HepG2 (cell line): ENCODE data around the gene NET1. TPM values are rescaled to one million over a fixed set of nuclear protein-coding genes. Genes with fewer than 3 reads are reported as not detected.

Experiments used
- ADNP ChIP-seq: sonication (generic); formaldehyde crosslinking; IDR thresholded peaks from 2 replicates; pipeline ENCODE4 v1.4.0; 2020; ENCODE audit warnings: missing genetic modification reagents
- FOXA3 ChIP-seq: IDR thresholded peaks from 2 replicates; pipeline ENCODE4 v1.6.1; 2016; ENCODE audit warnings: missing genetic modification reagents, missing compliant biosample characterization
- HCFC1 ChIP-seq: fragments of 150-350 bp; IDR thresholded peaks from 2 replicates; pipeline ENCODE4 v1.6.1; 2014; ENCODE audit warnings: low read depth, low read length
- REL ChIP-seq: sonication (generic); formaldehyde crosslinking; conservative IDR thresholded peaks from 2 replicates; pipeline ENCODE4 v1.8.0; 2022; ENCODE audit warnings: mild to moderate bottlenecking, missing genetic modification reagents, moderate library complexity
- SIX4 ChIP-seq: sonication (generic); formaldehyde crosslinking; IDR thresholded peaks from 2 replicates; pipeline ENCODE4 v1.4.0; 2020; ENCODE audit warnings: missing genetic modification reagents
- SYNCRIP ChIP-seq: fragments of 200-400 bp; formaldehyde crosslinking; IDR thresholded peaks from 2 replicates; pipeline ENCODE4 v1.6.1; 2018; ENCODE audit warnings: mild to moderate bottlenecking, low read depth, low read length; ENCODE audit not compliant: insufficient read depth
- TAF1 ChIP-seq: sonication (generic); formaldehyde crosslinking; IDR thresholded peaks from 2 replicates; pipeline ENCODE4 v1.4.0; 2020; ENCODE audit warnings: missing genetic modification reagents
- ZBTB20 ChIP-seq: sonication (generic); formaldehyde crosslinking; IDR thresholded peaks from 2 replicates; pipeline ENCODE4 v1.8.1; 2023; ENCODE audit warnings: missing genetic modification reagents, low read depth, mild to moderate bottlenecking, borderline replicate concordance
- ZFYVE20 ChIP-seq: sonication (generic); formaldehyde crosslinking; IDR thresholded peaks from 2 replicates; pipeline ENCODE4 v1.8.0; 2023; ENCODE audit warnings: low read depth, mild to moderate bottlenecking, moderate library complexity, missing genetic modification reagents, borderline replicate concordance
- ZGPAT ChIP-seq: IDR thresholded peaks from 2 replicates; pipeline ENCODE4 v1.6.1; 2016; ENCODE audit warnings: mild to moderate bottlenecking
- ZNF362 ChIP-seq: sonication (generic); formaldehyde crosslinking; IDR thresholded peaks from 2 replicates; pipeline ENCODE4 v1.4.0; 2020; ENCODE audit warnings: missing genetic modification reagents, mild to moderate bottlenecking, borderline replicate concordance
- ZNF546 ChIP-seq: sonication (generic); formaldehyde crosslinking; conservative IDR thresholded peaks from 2 replicates; pipeline ENCODE4 v1.8.1; 2023; ENCODE audit warnings: mild to moderate bottlenecking, missing genetic modification reagents
- ZNF619 ChIP-seq: sonication (generic); formaldehyde crosslinking; IDR thresholded peaks from 2 replicates; pipeline ENCODE4 v1.4.0; 2020; ENCODE audit warnings: mild to moderate bottlenecking, missing genetic modification reagents
- ZNF780A ChIP-seq: sonication (generic); formaldehyde crosslinking; IDR thresholded peaks from 2 replicates; pipeline ENCODE4 v1.8.0; 2022; ENCODE audit warnings: mild to moderate bottlenecking, missing genetic modification reagents, moderate library complexity
- ZSCAN29 ChIP-seq: sonication (generic); formaldehyde crosslinking; conservative IDR thresholded peaks from 2 replicates; pipeline ENCODE4 v1.4.0; 2020; ENCODE audit warnings: mild to moderate bottlenecking, missing genetic modification reagents
- polyA plus RNA-seq, 8 experiments: library from polyadenylated mRNA; depleted of rRNA in 3 of 8; stranded (reverse) in 7 of 8; unstranded in 1 of 8; fragments of >200 nt; fragmentation: Illumina TruSeq in 4 of 8; extraction: Trizol in 4 of 8; gene quantifications; 2 replicates each; pipeline versions ENCODE4 v1.2.1 to v1.2.3, GENCODE V29; 2011 to 2016; ENCODE audit warnings: low read depth in 4 of 8, missing spikeins in 1 of 8, mixed read lengths in 1 of 8; ENCODE audit not compliant: insufficient read depth in 1 of 8
- total RNA-seq, 5 experiments: library from RNA; depleted of rRNA; stranded (reverse); fragments of >200 nt; fragmentation: Illumina TruSeq; extraction: Trizol; gene quantifications; 2 replicates each; pipeline ENCODE4 v1.2.3, GENCODE V29; 2016; ENCODE audit warnings: low read depth in 1 of 5
- TF ChIP-seq, protein P1 (sequence below): sonication (generic); formaldehyde crosslinking; IDR thresholded peaks from 2 replicates; pipeline ENCODE4 v1.4.0; 2020; ENCODE audit warnings: mild to moderate bottlenecking, missing genetic modification reagents
- TF ChIP-seq, protein P2 (sequence below): sonication (generic); formaldehyde crosslinking; IDR thresholded peaks from 2 replicates; pipeline ENCODE4 v1.4.0; 2020; ENCODE audit warnings: missing genetic modification reagents, mild to moderate bottlenecking, borderline replicate concordance

Gene NET1
- total and polyA plus RNA-seq, 2 of the 13 experiments (the other 11 are each of a cell fraction or from before 2014, with no cell fraction given): 48.1 to 65.8 TPM

GRCh38 chr10:5446390-5446926 is 34.1 kb downstream of the NET1 start (continued):
- TF ChIP-seq ZBTB20: peak; percentile 86; the same call in 1 of the 2 replicates
- TF ChIP-seq ZNF546 (CRISPR knock-in tag): no peak; the same call in 1 of the 2 replicates
- peak; percentile 91 for TF ChIP-seq ZGPAT (CRISPR knock-in tag)
- TF ChIP-seq SYNCRIP: no peak
- no peak for TF ChIP-seq HCFC1
- TF ChIP-seq ADNP (CRISPR knock-in tag): no peak
- TF ChIP-seq ZNF780A (CRISPR knock-in tag): no peak
- TF ChIP-seq, protein P1, sequence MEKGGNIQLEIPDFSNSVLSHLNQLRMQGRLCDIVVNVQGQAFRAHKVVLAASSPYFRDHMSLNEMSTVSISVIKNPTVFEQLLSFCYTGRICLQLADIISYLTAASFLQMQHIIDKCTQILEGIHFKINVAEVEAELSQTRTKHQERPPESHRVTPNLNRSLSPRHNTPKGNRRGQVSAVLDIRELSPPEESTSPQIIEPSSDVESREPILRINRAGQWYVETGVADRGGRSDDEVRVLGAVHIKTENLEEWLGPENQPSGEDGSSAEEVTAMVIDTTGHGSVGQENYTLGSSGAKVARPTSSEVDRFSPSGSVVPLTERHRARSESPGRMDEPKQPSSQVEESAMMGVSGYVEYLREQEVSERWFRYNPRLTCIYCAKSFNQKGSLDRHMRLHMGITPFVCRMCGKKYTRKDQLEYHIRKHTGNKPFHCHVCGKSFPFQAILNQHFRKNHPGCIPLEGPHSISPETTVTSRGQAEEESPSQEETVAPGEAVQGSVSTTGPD (CRISPR knock-in tag): no peak
- no peak for TF ChIP-seq REL (CRISPR knock-in tag)
- TF ChIP-seq ZNF619: 0 out of 2 replicates have a peak, but pooled peaks have one; percentile 63
- no peak for TF ChIP-seq ZFYVE20 (CRISPR knock-in tag)
- peak; percentile 100 for TF ChIP-seq TAF1 (CRISPR knock-in tag)
- TF ChIP-seq ZNF362 (CRISPR knock-in tag): peak; percentile 70; the same call in 1 of the 2 replicates
- 0 out of 2 replicates have a peak, but pooled peaks have one; percentile 60 for TF ChIP-seq ZSCAN29 (CRISPR knock-in tag)
- TF ChIP-seq FOXA3 (CRISPR knock-in tag): peak; percentile 83
- TF ChIP-seq, protein P2, sequence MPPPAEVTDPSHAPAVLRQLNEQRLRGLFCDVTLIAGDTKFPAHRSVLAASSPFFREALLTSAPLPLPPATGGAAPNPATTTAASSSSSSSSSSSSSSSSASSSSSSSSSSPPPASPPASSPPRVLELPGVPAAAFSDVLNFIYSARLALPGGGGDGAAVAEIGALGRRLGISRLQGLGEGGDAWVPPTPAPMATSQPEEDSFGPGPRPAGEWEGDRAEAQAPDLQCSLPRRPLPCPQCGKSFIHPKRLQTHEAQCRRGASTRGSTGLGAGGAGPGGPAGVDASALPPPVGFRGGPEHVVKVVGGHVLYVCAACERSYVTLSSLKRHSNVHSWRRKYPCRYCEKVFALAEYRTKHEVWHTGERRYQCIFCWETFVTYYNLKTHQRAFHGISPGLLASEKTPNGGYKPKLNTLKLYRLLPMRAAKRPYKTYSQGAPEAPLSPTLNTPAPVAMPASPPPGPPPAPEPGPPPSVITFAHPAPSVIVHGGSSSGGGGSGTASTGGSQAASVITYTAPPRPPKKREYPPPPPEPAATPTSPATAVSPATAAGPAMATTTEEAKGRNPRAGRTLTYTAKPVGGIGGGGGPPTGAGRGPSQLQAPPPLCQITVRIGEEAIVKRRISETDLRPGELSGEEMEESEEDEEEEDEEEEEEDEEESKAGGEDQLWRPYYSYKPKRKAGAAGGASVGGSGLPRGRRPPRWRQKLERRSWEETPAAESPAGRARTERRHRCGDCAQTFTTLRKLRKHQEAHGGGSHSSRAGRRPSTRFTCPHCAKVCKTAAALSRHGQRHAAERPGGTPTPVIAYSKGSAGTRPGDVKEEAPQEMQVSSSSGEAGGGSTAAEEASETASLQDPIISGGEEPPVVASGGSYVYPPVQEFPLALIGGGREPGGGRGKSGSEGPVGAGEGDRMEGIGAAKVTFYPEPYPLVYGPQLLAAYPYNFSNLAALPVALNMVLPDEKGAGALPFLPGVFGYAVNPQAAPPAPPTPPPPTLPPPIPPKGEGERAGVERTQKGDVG (CRISPR knock-in tag): peak; percentile 81; the same call in 1 of the 2 replicates
- peak; percentile 72; the same call in 1 of the 2 replicates for TF ChIP-seq SIX4 (CRISPR knock-in tag)
